ENCODE data around the gene BEND6. TPM values are rescaled to one million over a fixed set of nuclear protein-coding genes. Genes with fewer than 3 reads are reported as not detected.

Gene BEND6
- total RNA-seq, 1 donor from 2014 or later, result 0.46 TPM

DNA sequence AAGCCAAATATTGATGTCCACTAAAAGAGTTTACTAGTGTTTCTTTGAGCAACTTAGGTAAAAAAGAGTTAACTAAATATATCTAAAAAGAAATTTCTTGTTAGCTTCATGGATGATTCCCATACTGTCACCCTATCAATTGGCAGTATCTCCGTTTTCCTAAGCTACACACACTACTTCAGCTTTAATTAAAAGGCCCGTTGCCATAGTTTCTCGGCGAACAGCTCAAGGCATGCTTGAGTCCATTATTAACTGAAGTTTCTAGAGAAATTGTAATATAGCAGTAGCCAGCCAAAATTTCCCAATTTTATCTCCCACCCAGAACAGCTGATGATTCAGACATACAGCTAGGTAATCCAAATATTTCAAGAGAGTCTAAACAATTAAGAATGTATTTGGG is 20.0 kb upstream of the BEND6 start:
- H3K9me3 Mint-ChIP-seq (ENCODE audit: low read depth), result no peaks in the 10 kb centered on the region
- H3K4me1 Mint-ChIP-seq (ENCODE audit: low read depth), result no peaks in the 10 kb centered on the region
- no peak overlapping the region for H3K27ac Mint-ChIP-seq
- no peak for DNase-seq (ENCODE audit: low spot score, unreplicated experiment)
- H3K36me3 Mint-ChIP-seq (ENCODE audit: insufficient read depth), result no peaks in the 10 kb centered on the region
- no peaks in the 10 kb centered on the region for H3K27me3 Mint-ChIP-seq
- TF ChIP-seq, protein P1, sequence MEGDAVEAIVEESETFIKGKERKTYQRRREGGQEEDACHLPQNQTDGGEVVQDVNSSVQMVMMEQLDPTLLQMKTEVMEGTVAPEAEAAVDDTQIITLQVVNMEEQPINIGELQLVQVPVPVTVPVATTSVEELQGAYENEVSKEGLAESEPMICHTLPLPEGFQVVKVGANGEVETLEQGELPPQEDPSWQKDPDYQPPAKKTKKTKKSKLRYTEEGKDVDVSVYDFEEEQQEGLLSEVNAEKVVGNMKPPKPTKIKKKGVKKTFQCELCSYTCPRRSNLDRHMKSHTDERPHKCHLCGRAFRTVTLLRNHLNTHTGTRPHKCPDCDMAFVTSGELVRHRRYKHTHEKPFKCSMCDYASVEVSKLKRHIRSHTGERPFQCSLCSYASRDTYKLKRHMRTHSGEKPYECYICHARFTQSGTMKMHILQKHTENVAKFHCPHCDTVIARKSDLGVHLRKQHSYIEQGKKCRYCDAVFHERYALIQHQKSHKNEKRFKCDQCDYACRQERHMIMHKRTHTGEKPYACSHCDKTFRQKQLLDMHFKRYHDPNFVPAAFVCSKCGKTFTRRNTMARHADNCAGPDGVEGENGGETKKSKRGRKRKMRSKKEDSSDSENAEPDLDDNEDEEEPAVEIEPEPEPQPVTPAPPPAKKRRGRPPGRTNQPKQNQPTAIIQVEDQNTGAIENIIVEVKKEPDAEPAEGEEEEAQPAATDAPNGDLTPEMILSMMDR (IDR thresholded peaks at IDR 0.05; ENCODE audit: unreplicated experiment), result no peak
- no peak overlapping the region for H3K4me3 Mint-ChIP-seq (ENCODE audit: low read depth)

DNA sequence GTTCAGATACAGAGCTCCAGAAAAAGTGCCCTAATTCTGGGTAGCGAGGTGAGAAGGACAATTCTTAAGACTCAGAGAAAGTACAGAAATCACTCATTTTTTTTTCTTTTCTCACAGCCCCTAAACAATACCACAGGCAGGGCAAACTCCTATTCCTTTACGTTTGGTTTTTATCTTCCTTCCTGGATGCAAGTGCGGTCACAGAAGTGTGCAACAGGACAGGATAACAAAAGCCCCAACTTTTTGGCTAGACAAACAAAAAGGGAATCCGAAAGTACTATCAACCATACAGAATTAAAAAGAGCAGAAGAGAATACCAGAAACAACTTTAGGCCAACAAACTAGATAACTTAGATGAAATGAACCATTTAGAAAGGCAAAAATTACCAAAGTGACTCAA is 18.4 kb upstream of the BEND6 start:
- Mint-ChIP-seq H3K4me3 (ENCODE audit: low read depth) (no peak overlapping the region), H3K36me3 (ENCODE audit: insufficient read depth) (no peaks in the 10 kb centered on the region), H3K27me3 (no peaks in the 10 kb centered on the region), H3K4me1 (ENCODE audit: low read depth) (no peaks in the 10 kb centered on the region), H3K9me3 (ENCODE audit: low read depth) (peaks cover 5% of the 10 kb centered on the region), H3K27ac (no peak overlapping the region)
- no peak for DNase-seq (ENCODE audit: low spot score, unreplicated experiment)
- TF ChIP-seq, protein P1 (IDR thresholded peaks at IDR 0.05; ENCODE audit: unreplicated experiment), result no peak

DNA sequence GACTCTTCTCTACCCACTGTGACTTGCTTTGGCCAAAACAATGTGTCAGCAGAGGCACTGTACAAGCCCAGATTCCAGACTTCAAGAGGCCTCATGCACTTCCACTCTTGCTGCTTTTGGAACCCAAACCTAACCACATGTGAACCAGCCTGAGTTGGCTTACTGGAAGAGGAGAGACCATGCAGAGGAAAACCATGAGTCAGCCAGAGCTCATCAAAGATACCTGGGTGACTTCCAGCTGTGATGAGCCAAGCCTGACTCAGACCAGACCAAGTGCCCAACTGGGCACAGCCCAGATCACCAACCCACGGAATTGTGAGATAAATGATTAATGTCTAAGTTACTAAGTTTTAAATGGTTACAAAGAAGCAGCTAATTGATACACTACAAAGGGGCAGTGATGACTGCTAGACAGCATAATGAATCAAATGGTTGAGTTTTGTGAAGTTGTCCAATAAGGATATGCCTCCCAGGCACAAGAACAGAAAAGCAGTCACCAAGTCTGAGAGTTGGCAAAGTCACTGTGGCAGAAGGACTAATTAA is 16.2 kb upstream of the BEND6 start:
- no peak for DNase-seq (ENCODE audit: low spot score, unreplicated experiment)
- no peaks in the 10 kb centered on the region for H3K4me1 Mint-ChIP-seq (ENCODE audit: low read depth)
- peaks cover 10% of the 10 kb centered on the region for H3K9me3 Mint-ChIP-seq (ENCODE audit: low read depth)
- TF ChIP-seq, protein P1 (IDR thresholded peaks at IDR 0.05; ENCODE audit: unreplicated experiment), result no peak
- no peak overlapping the region for H3K4me3 Mint-ChIP-seq (ENCODE audit: low read depth)
- no peaks in the 10 kb centered on the region for H3K36me3 Mint-ChIP-seq (ENCODE audit: insufficient read depth)
- no peak overlapping the region for H3K27ac Mint-ChIP-seq
- H3K27me3 Mint-ChIP-seq, result no peaks in the 10 kb centered on the region

DNA sequence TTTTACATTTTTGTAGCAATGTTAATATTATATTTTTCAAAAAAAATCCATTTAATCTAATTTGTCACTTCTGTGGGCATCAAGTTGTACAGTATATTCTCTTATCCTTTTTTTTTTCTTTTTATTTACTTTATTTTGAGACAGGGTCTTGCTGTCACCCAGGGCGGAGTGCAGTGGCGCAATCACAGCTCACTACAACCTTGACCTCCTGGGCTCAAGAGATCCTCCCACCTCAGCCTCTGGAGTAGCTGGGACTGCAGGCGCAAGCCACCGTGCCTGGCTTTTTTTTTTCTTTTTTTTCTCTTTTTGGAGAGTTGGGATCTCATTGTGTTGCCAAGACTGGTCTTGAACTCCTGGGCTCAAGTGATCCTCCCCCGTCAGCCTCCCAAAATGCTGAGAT is 14.4 kb upstream of the BEND6 start:
- Mint-ChIP-seq H3K9me3 (ENCODE audit: low read depth) (peaks cover 10% of the 10 kb centered on the region), H3K36me3 (ENCODE audit: insufficient read depth) (no peaks in the 10 kb centered on the region), H3K4me3 (ENCODE audit: low read depth) (no peak overlapping the region), H3K27me3 (peaks cover 3% of the 10 kb centered on the region), H3K4me1 (ENCODE audit: low read depth) (no peaks in the 10 kb centered on the region), H3K27ac (no peak overlapping the region)
- DNase-seq (ENCODE audit: low spot score, unreplicated experiment), result no peak
- TF ChIP-seq, protein P1 (IDR thresholded peaks at IDR 0.05; ENCODE audit: unreplicated experiment), result no peak

DNA sequence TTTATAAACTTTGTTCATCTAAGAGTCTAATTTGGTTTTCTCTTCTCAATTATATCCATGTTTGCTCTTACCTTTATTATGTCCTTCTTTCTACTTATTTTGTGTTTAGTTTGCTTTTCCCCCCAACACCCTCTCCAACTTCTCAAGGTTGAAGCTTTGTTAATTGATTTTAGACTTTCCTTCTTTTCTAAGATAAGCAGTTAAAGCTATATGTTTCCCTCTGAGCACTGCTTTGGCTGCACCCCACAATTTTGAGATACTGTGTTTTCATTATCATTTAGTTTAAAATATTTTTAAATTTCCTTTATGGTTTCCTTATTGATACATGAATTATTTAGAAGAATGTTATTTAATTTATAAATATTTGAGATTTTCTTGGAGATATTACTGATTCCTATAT is 13.9 kb upstream of the BEND6 start:
- no peak for DNase-seq (ENCODE audit: low spot score, unreplicated experiment)
- Mint-ChIP-seq H3K27ac (no peak overlapping the region), H3K9me3 (ENCODE audit: low read depth) (peaks cover 10% of the 10 kb centered on the region)

More for the DNA sequence above, 13.9 kb upstream of the BEND6 start:
- peaks cover 4% of the 10 kb centered on the region for H3K27me3 Mint-ChIP-seq
- H3K4me1 Mint-ChIP-seq (ENCODE audit: low read depth), result no peaks in the 10 kb centered on the region
- H3K36me3 Mint-ChIP-seq (ENCODE audit: insufficient read depth), result no peaks in the 10 kb centered on the region
- TF ChIP-seq, protein P1 (IDR thresholded peaks at IDR 0.05; ENCODE audit: unreplicated experiment), result no peak
- H3K4me3 Mint-ChIP-seq (ENCODE audit: low read depth), result no peak overlapping the region
